H1 (cell line): ENCODE data around the gene SEPTIN5. TPM values are rescaled to one million over a fixed set of nuclear protein-coding genes. Genes with fewer than 3 reads are reported as not detected.

Experiments
- CTCF ChIA-PET: fragments of 300-600 bp; sonication (Branson Sonifier 250); formaldehyde crosslinking; loops from one replicate; lab custom pipeline; 2021; ENCODE audit not compliant: partially characterized antibody; lab: Charles Lee
- POLR2A ChIA-PET: fragments of 300-600 bp; sonication (Branson Sonifier 250); formaldehyde crosslinking; loops from one replicate; lab custom pipeline; 2021; ENCODE audit warnings: inconsistent platforms; ENCODE audit not compliant: partially characterized antibody; lab: Charles Lee
- DNase-seq, 2 experiments: peaks; one replicate each; pipeline versions ENCODE4 v3.0.0 to v3.0.0-alpha.2; 2010 to 2022; ENCODE audit warnings: low spot score in 2 of 2, low read depth in 1 of 2, mixed read lengths in 1 of 2
- FAIRE-seq: peaks from 2 replicates; lab custom pipeline; 2011; peaks lifted over from hg19 to GRCh38; lab: Jason Lieb, UNC
- H2AFZ ChIP-seq: 2 replicates; pipeline ENCODE4 v1.8.1; 2012; ENCODE audit warnings: low read length, inconsistent platforms
- H2AK5ac ChIP-seq: 2 replicates; pipeline ENCODE4 v1.6.1; 2013; ENCODE audit warnings: low read depth, low read length
- H2BK120ac ChIP-seq: replicated peaks from 2 replicates; pipeline ENCODE3; 2013; ENCODE audit warnings: low read depth, low read length, inconsistent platforms
- H2BK12ac ChIP-seq: 2 replicates; pipeline ENCODE4 v1.6.1; 2013; ENCODE audit warnings: low read depth, low read length
- H2BK15ac ChIP-seq: 2 replicates; pipeline ENCODE4 v1.6.1; 2013; ENCODE audit warnings: low read length
- H2BK20ac ChIP-seq: 2 replicates; pipeline ENCODE4 v1.6.1; 2013; ENCODE audit warnings: low read length
- H2BK5ac ChIP-seq: 2 replicates; pipeline ENCODE4 v1.6.1; 2013; ENCODE audit warnings: low read depth, low read length
- H3K14ac ChIP-seq: 2 replicates; pipeline ENCODE4 v1.6.1; 2013; ENCODE audit warnings: inconsistent platforms; ENCODE audit not compliant: insufficient read length
- H3K18ac ChIP-seq: 2 replicates; pipeline ENCODE4 v1.6.1; 2013; ENCODE audit warnings: low read length; ENCODE audit errors: extremely low read depth
- H3K23ac ChIP-seq: 2 replicates; pipeline ENCODE4 v1.6.1; 2013; ENCODE audit warnings: inconsistent platforms; ENCODE audit not compliant: insufficient read length
- H3K23me2 ChIP-seq: 2 replicates; pipeline ENCODE4 v1.6.1; 2013; ENCODE audit warnings: low read depth, low read length
- H3K27ac ChIP-seq: 2 replicates; pipeline ENCODE4 v1.6.1; 2011; ENCODE audit warnings: low read depth, low read length, inconsistent platforms
- H3K27me3 ChIP-seq, 4 experiments: replicated peaks in 1 of 4; 1 replicate in 1 of 4; 2 replicates in 3 of 4; pipeline versions ENCODE4 v1.6.1 to v1.8.1; 2011 to 2013; ENCODE audit warnings: low read length in 3 of 4, mild to moderate bottlenecking in 3 of 4, inconsistent platforms in 2 of 4, mixed read lengths in 2 of 4, moderate library complexity in 1 of 4; ENCODE audit not compliant: control insufficient read depth in 3 of 4, insufficient read depth in 3 of 4; ENCODE audit errors: extremely low read depth in 1 of 4
- H3K36me3 ChIP-seq, 4 experiments: 2 replicates each; pipeline versions ENCODE4 v1.6.1 to v1.8.1; 2011 to 2013; ENCODE audit warnings: mild to moderate bottlenecking in 4 of 4, low read length in 3 of 4, moderate library complexity in 2 of 4, control low read depth in 1 of 4, inconsistent platforms in 1 of 4; ENCODE audit not compliant: insufficient read depth in 4 of 4, control insufficient read depth in 2 of 4
- H3K4ac ChIP-seq: replicated peaks from 2 replicates; pipeline ENCODE3; 2013; ENCODE audit warnings: low read length, low read depth, mixed read lengths, inconsistent platforms; ENCODE audit not compliant: insufficient read length
- H3K4me1 ChIP-seq, 4 experiments: replicated peaks in 1 of 4; 1 replicate in 1 of 4; 2 replicates in 3 of 4; pipeline versions ENCODE4 v1.6.1 to v1.8.1; 2011 to 2013; ENCODE audit warnings: low read length in 3 of 4, inconsistent platforms in 2 of 4, mixed read lengths in 1 of 4; ENCODE audit not compliant: insufficient read depth in 4 of 4, control insufficient read depth in 3 of 4
- H3K4me2 ChIP-seq, 2 experiments: 2 replicates each; pipeline versions ENCODE4 v1.6.1 to v1.8.1; 2011 to 2013; ENCODE audit warnings: low read depth in 2 of 2, low read length in 2 of 2, control low read depth in 1 of 2, inconsistent platforms in 1 of 2, mild to moderate bottlenecking in 1 of 2; ENCODE audit not compliant: insufficient read depth in 1 of 2
- H3K4me3 ChIP-seq, 4 experiments: fragments of 200-600, 300-600 bp in 1 of 4; sonication (generic), shearing (Covaris generic), sonication (Bioruptor Twin) in 1 of 4; 2 replicates each; pipeline versions ENCODE4 v1.5.1 to v1.8.1; 2011 to 2016; ENCODE audit warnings: low read length in 4 of 4, low read depth in 3 of 4, control low read depth in 2 of 4, inconsistent platforms in 2 of 4, mild to moderate bottlenecking in 2 of 4, mixed read lengths in 1 of 4, moderate library complexity in 1 of 4; ENCODE audit not compliant: insufficient read depth in 2 of 4; ENCODE audit errors: extremely low read depth in 1 of 4
- H3K56ac ChIP-seq: replicated peaks from 2 replicates; pipeline ENCODE3; 2013; ENCODE audit warnings: low read depth, mild to moderate bottlenecking, mixed read lengths, low read length, inconsistent platforms; ENCODE audit not compliant: insufficient read length
- H3K79me1 ChIP-seq: 2 replicates; pipeline ENCODE4 v1.6.1; 2013; ENCODE audit warnings: low read depth, low read length, control low read depth
- H3K79me2 ChIP-seq, 2 experiments: 2 replicates each; pipeline versions ENCODE4 v1.6.1 to v1.8.1; 2012 to 2013; ENCODE audit warnings: low read length in 2 of 2, mild to moderate bottlenecking in 2 of 2, inconsistent platforms in 1 of 2; ENCODE audit not compliant: insufficient read depth in 2 of 2, control insufficient read depth in 1 of 2
- H3K9ac ChIP-seq, 4 experiments: replicated peaks in 1 of 4; 1 replicate in 1 of 4; 2 replicates in 3 of 4; pipeline versions ENCODE4 v1.6.1 to v1.8.1; 2011 to 2013; ENCODE audit warnings: low read depth in 3 of 4, low read length in 3 of 4, control low read depth in 2 of 4, mild to moderate bottlenecking in 2 of 4, moderate library complexity in 2 of 4, inconsistent platforms in 1 of 4; ENCODE audit errors: extremely low read depth in 1 of 4
- H3K9me3 ChIP-seq, 2 experiments: 2 replicates each; pipeline versions ENCODE4 v1.6.1 to v1.8.1; 2012 to 2013; ENCODE audit warnings: mild to moderate bottlenecking in 2 of 2, moderate library complexity in 2 of 2, control low read depth in 1 of 2, inconsistent platforms in 1 of 2, low read depth in 1 of 2, low read length in 1 of 2, mixed read lengths in 1 of 2; ENCODE audit not compliant: insufficient read depth in 2 of 2
- H4K20me1 ChIP-seq, 2 experiments: replicated peaks in 1 of 2; 2 replicates each; pipeline versions ENCODE3 to v1.8.1; 2011 to 2013; ENCODE audit warnings: inconsistent platforms in 2 of 2, low read length in 2 of 2, mild to moderate bottlenecking in 1 of 2; ENCODE audit not compliant: insufficient read depth in 2 of 2, control insufficient read depth in 1 of 2
- H4K5ac ChIP-seq: 2 replicates; pipeline ENCODE4 v1.6.1; 2013; ENCODE audit warnings: low read length, low read depth, mixed read lengths, inconsistent platforms; ENCODE audit not compliant: insufficient read length
- H4K8ac ChIP-seq: 2 replicates; pipeline ENCODE4 v1.8.0; 2013; ENCODE audit warnings: mild to moderate bottlenecking, moderate library complexity, low read length, inconsistent platforms; ENCODE audit not compliant: insufficient read depth; ENCODE audit errors: extremely low read depth
- H4K91ac ChIP-seq: replicated peaks from 2 replicates; pipeline ENCODE3; 2013; ENCODE audit warnings: low read length, mixed read lengths, inconsistent platforms; ENCODE audit not compliant: insufficient read length
- TEAD4 ChIP-seq: IDR thresholded peaks from 2 replicates; pipeline ENCODE4 v1.6.1; 2012; ENCODE audit warnings: low read depth, low read length, inconsistent platforms, mixed read lengths
- USF2 ChIP-seq: IDR thresholded peaks from 2 replicates; pipeline ENCODE4 v1.6.1; 2011; ENCODE audit warnings: low read length, improper control_type of control experiment
- WGBS, 2 experiments: shearing (Covaris generic) in 1 of 2; methylation state at CpG; one replicate each; pipeline versions ENCODE4 v1.1.6 to v1.1.7; 2013 to 2015; ENCODE audit warnings: low lambda C conversion rate in 2 of 2, mixed read lengths in 2 of 2, inconsistent platforms in 1 of 2, low coverage in 1 of 2, missing lambda C conversion rate in 1 of 2; ENCODE audit not compliant: insufficient replicate concordance in 2 of 2, insufficient coverage in 1 of 2, insufficient read length in 1 of 2; ENCODE audit errors: extremely low coverage in 1 of 2, missing lambda C conversion rate in 1 of 2; 5-methylcytosine and 5-hydroxymethylcytosine counted together
- polyA plus RNA-seq, 7 experiments: library from polyadenylated mRNA; depleted of rRNA in 3 of 7; stranded (reverse) in 5 of 7; unstranded in 2 of 7; fragments of >200 nt in 5 of 7; fragments of 200-250 nt in 2 of 7; gene quantifications; 1 replicate in 5 of 7; 2 replicates in 1 of 7; 4 replicates in 1 of 7; pipeline versions ENCODE4 v1.2.1 to v1.2.3, GENCODE V29; 2011 to 2013; ENCODE audit warnings: missing spikeins in 2 of 7, mixed read lengths in 2 of 7
- total RNA-seq: library from RNA; stranded (reverse); fragmentation: NEBNext Ultra II Directional; extraction: Animal tissue kit (Norgen Biotek cat#: 25700); gene quantifications from 2 replicates; pipeline ENCODE4 v1.2.1, GENCODE V29; 2021

SEPTIN5 gene
- total and polyA plus RNA-seq, 2 of the 8 experiments (the other 6 are each of a cell fraction or from before 2014, with no cell fraction given), result 6.0 to 8.6 TPM

DNA sequence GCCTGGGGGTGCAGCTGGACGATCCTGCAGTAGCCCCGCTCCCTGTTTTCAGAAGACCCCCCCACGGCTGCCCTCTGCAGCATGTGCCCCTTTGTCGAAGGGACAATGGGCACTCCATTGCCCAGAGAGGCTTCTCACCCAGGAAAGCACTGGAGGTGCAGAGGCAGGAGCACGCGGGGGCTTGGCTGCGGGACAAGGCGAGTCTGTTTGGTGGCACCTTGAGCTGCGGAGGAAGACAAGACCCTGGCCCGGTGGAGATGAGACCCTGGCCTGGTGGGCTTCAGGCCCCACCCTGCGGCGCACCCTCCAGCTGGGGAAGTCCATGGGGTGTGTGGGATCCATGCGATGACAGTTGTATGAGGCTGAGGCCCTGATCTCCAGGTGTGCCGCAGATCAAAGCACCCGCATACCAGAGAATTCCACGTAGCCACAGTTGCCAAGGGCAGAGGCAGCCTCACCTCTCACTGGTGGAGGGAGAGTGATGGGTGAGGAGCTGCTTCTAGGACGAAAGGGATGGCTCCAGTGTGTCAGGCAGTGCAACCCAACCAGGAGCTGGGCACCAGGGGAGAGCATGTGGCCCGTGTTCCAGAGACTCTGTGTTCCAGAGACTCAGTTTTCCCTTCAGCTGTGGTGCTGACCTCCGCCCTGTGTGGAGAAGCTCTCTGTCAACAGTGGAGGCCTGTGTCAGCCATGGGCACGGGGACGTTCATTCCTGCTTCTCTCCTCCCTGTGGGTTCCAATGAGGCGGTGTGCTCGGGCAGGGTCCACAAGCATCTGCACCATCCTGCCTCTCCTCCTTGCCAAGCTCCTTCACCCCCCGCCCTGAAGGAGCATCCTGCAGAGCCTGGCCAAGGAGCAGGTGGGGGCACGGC, 56.3 kb downstream of the SEPTIN5 start:
- Histone ChIP-seq H3K27me3 (peaks cover 41 to 57% (median 55%) of the 10 kb centered on the region in 4 experiments), H3K4me1 (peaks cover 0 to 15% (median 7%) of the 10 kb centered on the region in 4 experiments; a peak in 6 of 7 replicates), H3K27ac (no peak overlapping the region), H3K56ac (no peak overlapping the region), H3K23me2 (peaks cover under 1% of the 10 kb centered on the region; the same call in 1 of the 2 replicates), H2BK20ac (no peak overlapping the region), H4K8ac (no peak overlapping the region)
- POLR2A ChIA-PET, result interaction anchor here (1.5 kb wide), 1 partner anchor 9 kb away, joined by 5 read pairs; no protein-coding TSS in a partner anchor
- TF ChIP-seq USF2 (no peak), TEAD4 (0 out of 2 replicates have a peak, but pooled peaks have one; percentile 8)
- TF ChIP-seq, all 59 proteins: peak for 1
- Histone ChIP-seq H3K4me3 (no peak overlapping the region), H3K36me3 (peaks cover 0 to 3% (median 0%) of the 10 kb centered on the region in 4 experiments; a peak in 1 of 8 replicates), H3K9ac (no peak overlapping the region), H2AFZ (no peak overlapping the region), H4K91ac (no peak overlapping the region), H3K9me3 (no peaks in the 10 kb centered on the region), H3K79me2 (no peaks in the 10 kb centered on the region), H4K20me1 (peaks cover 3 to 4% of the 10 kb centered on the region in 2 experiments), H2BK12ac (peak overlapping the region; percentile 60; the same call in 1 of the 2 replicates), H2BK5ac (no peak overlapping the region), H3K14ac (no peak overlapping the region), H2BK15ac (no peak overlapping the region), H2AK5ac (no peak overlapping the region), H3K18ac (no peak overlapping the region), H3K4ac (no peak overlapping the region), H2BK120ac (no peak overlapping the region), H3K4me2 (no peak overlapping the region), H4K5ac (no peak overlapping the region), H3K23ac (no peak overlapping the region), H3K79me1 (no peaks in the 10 kb centered on the region)
- FAIRE-seq, result no peak
- no peak for DNase-seq
- CTCF ChIA-PET, result interaction anchor here (0.7 to 3.2 kb wide), 19 partner anchors 9 to 177 kb away, joined by 3 to 23 read pairs (median 4); partner anchors contain the start of gene GP1BB
- 82% methylated on average over 25 of the region's 25 CpGs; no CpG with 5 or more reads in 1 of the 2 experiments for WGBS, 2 experiments
